Measurements from ENCODE around the gene SHQ1.

SHQ1 gene

GRCh38 chr3:72830452-72831223, 17.6 kb downstream of the SHQ1 start:
- Histone ChIP-seq H3K9me3 (ENCODE audit: insufficient read depth, low read depth, low read length) (no peaks in the 10 kb centered on the region), H3F3A (ENCODE audit: low read depth) (no peaks in the 10 kb centered on the region), H3K27me3 (ENCODE audit: insufficient read depth, low read length, poor library complexity, severe bottlenecking) (no peaks in the 10 kb centered on the region), H3K4me1 (ENCODE audit: insufficient read depth, low read length, poor library complexity, severe bottlenecking) (peaks cover 5% of the 10 kb centered on the region), H3K4me3 (ENCODE audit: low read length, poor library complexity, severe bottlenecking) (no peak overlapping the region), H3K36me3 (ENCODE audit: insufficient read depth, low read length) (peaks cover 32% of the 10 kb centered on the region; the same call in 1 of the 2 replicates), H3K79me2 (ENCODE audit: insufficient read depth, low read length) (peaks cover 14% of the 10 kb centered on the region), H3K4me2 (ENCODE audit: low read depth, low read length, poor library complexity, severe bottlenecking) (no peak overlapping the region), H4K20me1 (ENCODE audit: insufficient read depth, low read length, poor library complexity, severe bottlenecking) (no peaks in the 10 kb centered on the region), H3K9ac (ENCODE audit: low read depth, low read length, poor library complexity, severe bottlenecking) (no peak overlapping the region), H3K9me2 (replicated peaks; ENCODE audit: low read depth, low read length) (no peaks in the 10 kb centered on the region), H2AFZ (ENCODE audit: low read length) (no peak overlapping the region)
- TF ChIP-seq, protein P1, sequence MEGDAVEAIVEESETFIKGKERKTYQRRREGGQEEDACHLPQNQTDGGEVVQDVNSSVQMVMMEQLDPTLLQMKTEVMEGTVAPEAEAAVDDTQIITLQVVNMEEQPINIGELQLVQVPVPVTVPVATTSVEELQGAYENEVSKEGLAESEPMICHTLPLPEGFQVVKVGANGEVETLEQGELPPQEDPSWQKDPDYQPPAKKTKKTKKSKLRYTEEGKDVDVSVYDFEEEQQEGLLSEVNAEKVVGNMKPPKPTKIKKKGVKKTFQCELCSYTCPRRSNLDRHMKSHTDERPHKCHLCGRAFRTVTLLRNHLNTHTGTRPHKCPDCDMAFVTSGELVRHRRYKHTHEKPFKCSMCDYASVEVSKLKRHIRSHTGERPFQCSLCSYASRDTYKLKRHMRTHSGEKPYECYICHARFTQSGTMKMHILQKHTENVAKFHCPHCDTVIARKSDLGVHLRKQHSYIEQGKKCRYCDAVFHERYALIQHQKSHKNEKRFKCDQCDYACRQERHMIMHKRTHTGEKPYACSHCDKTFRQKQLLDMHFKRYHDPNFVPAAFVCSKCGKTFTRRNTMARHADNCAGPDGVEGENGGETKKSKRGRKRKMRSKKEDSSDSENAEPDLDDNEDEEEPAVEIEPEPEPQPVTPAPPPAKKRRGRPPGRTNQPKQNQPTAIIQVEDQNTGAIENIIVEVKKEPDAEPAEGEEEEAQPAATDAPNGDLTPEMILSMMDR (conservative IDR thresholded peaks at IDR 0.05; ENCODE audit: low read length) = no peak
- no peak for TF ChIP-seq EZH2phosphoT487 (IDR thresholded peaks at IDR 0.05; ENCODE audit: borderline replicate concordance)

DNA sequence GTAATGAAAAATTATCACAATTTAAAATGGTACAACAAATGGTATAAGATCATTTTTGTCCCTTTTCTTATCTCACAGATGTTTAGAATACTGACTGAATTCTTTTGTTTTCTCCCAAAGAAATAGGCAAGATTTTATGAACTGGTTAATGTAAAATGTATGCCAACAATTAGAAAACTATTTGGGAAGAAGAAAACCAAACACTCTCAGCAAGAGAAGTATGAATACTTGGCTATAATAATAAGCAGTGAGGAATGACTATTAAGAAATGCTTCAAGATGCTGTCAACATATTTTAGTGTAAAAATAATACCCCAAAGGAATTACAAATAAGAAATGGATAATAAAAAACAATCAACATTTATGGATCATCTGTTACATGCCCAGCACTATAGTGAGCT, 18.5 kb downstream of the SHQ1 start:
- no peak overlapping the region for H3K4me2 ChIP-seq (ENCODE audit: low read depth, low read length, poor library complexity, severe bottlenecking)
- no peaks in the 10 kb centered on the region for H4K20me1 ChIP-seq (ENCODE audit: insufficient read depth, low read length, poor library complexity, severe bottlenecking)
- H3K36me3 ChIP-seq (ENCODE audit: insufficient read depth, low read length) = peaks cover 30% of the 10 kb centered on the region; the same call in 1 of the 2 replicates
- H3K27me3 ChIP-seq (ENCODE audit: insufficient read depth, low read length, poor library complexity, severe bottlenecking) = no peaks in the 10 kb centered on the region
- H3K4me1 ChIP-seq (ENCODE audit: insufficient read depth, low read length, poor library complexity, severe bottlenecking) = peaks cover 2% of the 10 kb centered on the region
- H3K9me3 ChIP-seq (ENCODE audit: insufficient read depth, low read depth, low read length) = no peaks in the 10 kb centered on the region
- H3K4me3 ChIP-seq (ENCODE audit: low read length, poor library complexity, severe bottlenecking) = no peak overlapping the region
- TF ChIP-seq, protein P1 (conservative IDR thresholded peaks at IDR 0.05; ENCODE audit: low read length) = no peak
- no peak for TF ChIP-seq EZH2phosphoT487 (IDR thresholded peaks at IDR 0.05; ENCODE audit: borderline replicate concordance)
- no peaks in the 10 kb centered on the region for H3F3A ChIP-seq (ENCODE audit: low read depth)
- no peak overlapping the region for H3K9ac ChIP-seq (ENCODE audit: low read depth, low read length, poor library complexity, severe bottlenecking)
- H2AFZ ChIP-seq (ENCODE audit: low read length) = no peak overlapping the region
- no peaks in the 10 kb centered on the region for H3K9me2 ChIP-seq (replicated peaks; ENCODE audit: low read depth, low read length)
- peaks cover 14% of the 10 kb centered on the region for H3K79me2 ChIP-seq (ENCODE audit: insufficient read depth, low read length)

DNA sequence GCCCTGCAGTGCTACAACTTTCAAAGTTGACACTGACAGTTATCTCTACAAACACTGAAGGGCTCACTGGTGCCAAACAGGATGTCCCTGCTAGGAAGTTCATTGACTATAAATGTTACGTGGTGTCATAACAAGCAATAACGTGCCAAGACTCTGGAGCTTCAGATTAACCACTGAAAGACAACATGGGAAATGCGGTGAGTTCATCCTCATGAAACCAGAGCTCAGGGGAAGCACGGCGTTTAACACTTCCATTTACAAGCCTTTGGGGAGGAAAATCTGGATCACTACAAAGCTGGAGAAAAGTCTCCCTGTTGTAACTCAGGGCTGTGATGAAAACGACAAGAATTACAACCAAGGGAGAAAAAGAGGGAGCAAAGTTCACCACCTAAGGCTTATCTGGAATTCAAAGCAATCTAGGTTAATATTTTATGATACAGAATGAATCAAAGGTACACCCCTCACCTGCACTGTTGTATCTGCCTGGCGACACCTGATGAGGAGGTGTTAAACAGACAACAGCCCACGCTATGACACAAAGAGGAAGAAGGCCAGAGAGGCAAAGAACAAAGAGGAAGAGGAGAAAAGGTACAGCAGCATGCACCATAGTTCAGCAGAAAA, 27.0 kb downstream of the SHQ1 start:
- peak overlapping the region; percentile 46 for H3K4me2 ChIP-seq (ENCODE audit: low read depth, low read length, poor library complexity, severe bottlenecking)
- H3K4me3 ChIP-seq (ENCODE audit: low read length, poor library complexity, severe bottlenecking) = peak overlapping the region; percentile 23
- no peak overlapping the region for H2AFZ ChIP-seq (ENCODE audit: low read length)
- H3F3A ChIP-seq (ENCODE audit: low read depth) = 0 out of 2 replicates have a peak, but pooled peaks cover 4% of the 10 kb centered on the region
- no peaks in the 10 kb centered on the region for H3K27me3 ChIP-seq (ENCODE audit: insufficient read depth, low read length, poor library complexity, severe bottlenecking)
- peaks cover 15% of the 10 kb centered on the region; the same call in 1 of the 2 replicates for H3K36me3 ChIP-seq (ENCODE audit: insufficient read depth, low read length)
- TF ChIP-seq EZH2phosphoT487 (IDR thresholded peaks at IDR 0.05; ENCODE audit: borderline replicate concordance) = no peak
- TF ChIP-seq, protein P1 (conservative IDR thresholded peaks at IDR 0.05; ENCODE audit: low read length) = no peak
- no peaks in the 10 kb centered on the region for H3K9me3 ChIP-seq (ENCODE audit: insufficient read depth, low read depth, low read length)
- H3K9me2 ChIP-seq (replicated peaks; ENCODE audit: low read depth, low read length) = no peaks in the 10 kb centered on the region
- peaks cover 25% of the 10 kb centered on the region for H3K4me1 ChIP-seq (ENCODE audit: insufficient read depth, low read length, poor library complexity, severe bottlenecking)
- H3K79me2 ChIP-seq (ENCODE audit: insufficient read depth, low read length) = peaks cover 10% of the 10 kb centered on the region; the same call in 1 of the 2 replicates
- H3K9ac ChIP-seq (ENCODE audit: low read depth, low read length, poor library complexity, severe bottlenecking) = no peak overlapping the region
- H4K20me1 ChIP-seq (ENCODE audit: insufficient read depth, low read length, poor library complexity, severe bottlenecking) = peaks cover 5% of the 10 kb centered on the region

All from Loucy (cell line).